MM.1S (cell line): ENCODE data around the gene GID8.

Experiments used
- EZH2 ChIP-seq: fragments of 300-600 bp; sonication (generic); optimal IDR thresholded peaks from 2 replicates; pipeline ENCODE3; 2017; ENCODE audit warnings: low read depth, mild to moderate bottlenecking, antibody characterized with exemption, low read length, mixed read lengths
- EZH2phosphoT487 ChIP-seq: fragments of 300-600 bp; sonication (generic); IDR thresholded peaks from 2 replicates; pipeline ENCODE4 v1.6.1; 2018; ENCODE audit warnings: antibody characterized with exemption, low read length
- TF ChIP-seq, protein P1 (sequence below): fragments of 300-600 bp; sonication (generic); IDR thresholded peaks from 2 replicates; pipeline ENCODE4 v1.5.1; 2016; ENCODE audit warnings: antibody characterized with exemption, low read length, mixed read lengths

- TF ChIP-seq EZH2: no peak
- TF ChIP-seq, protein P1, sequence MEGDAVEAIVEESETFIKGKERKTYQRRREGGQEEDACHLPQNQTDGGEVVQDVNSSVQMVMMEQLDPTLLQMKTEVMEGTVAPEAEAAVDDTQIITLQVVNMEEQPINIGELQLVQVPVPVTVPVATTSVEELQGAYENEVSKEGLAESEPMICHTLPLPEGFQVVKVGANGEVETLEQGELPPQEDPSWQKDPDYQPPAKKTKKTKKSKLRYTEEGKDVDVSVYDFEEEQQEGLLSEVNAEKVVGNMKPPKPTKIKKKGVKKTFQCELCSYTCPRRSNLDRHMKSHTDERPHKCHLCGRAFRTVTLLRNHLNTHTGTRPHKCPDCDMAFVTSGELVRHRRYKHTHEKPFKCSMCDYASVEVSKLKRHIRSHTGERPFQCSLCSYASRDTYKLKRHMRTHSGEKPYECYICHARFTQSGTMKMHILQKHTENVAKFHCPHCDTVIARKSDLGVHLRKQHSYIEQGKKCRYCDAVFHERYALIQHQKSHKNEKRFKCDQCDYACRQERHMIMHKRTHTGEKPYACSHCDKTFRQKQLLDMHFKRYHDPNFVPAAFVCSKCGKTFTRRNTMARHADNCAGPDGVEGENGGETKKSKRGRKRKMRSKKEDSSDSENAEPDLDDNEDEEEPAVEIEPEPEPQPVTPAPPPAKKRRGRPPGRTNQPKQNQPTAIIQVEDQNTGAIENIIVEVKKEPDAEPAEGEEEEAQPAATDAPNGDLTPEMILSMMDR: no peak
- no peak for TF ChIP-seq EZH2phosphoT487
Observed at GRCh38 chr20:62906647-62907375, 31.1 kb upstream of the GID8 start.
